GM06990 (cell line): ENCODE data around the gene PEX16.

Experiments
- DNase-seq: peaks from one replicate; pipeline ENCODE4 v3.0.0-alpha.2; 2011; ENCODE audit not compliant: insufficient read length; ENCODE audit errors: extremely low read depth
- H3K27me3 ChIP-seq: replicated peaks from 2 replicates; pipeline ENCODE4 v1.6.0; 2011; ENCODE audit warnings: low read length; ENCODE audit not compliant: control insufficient read depth, insufficient read depth
- H3K36me3 ChIP-seq: 2 replicates; pipeline ENCODE4 v1.5.1; 2011; ENCODE audit warnings: low read length; ENCODE audit not compliant: control insufficient read depth, insufficient read depth
- H3K4me3 ChIP-seq: replicated peaks from 2 replicates; pipeline ENCODE4 v1.5.1; 2011; ENCODE audit warnings: low read depth, mild to moderate bottlenecking, control low read depth, low read length
- TF ChIP-seq, protein P1 (sequence below): IDR thresholded peaks from 2 replicates; pipeline ENCODE4 v1.5.1; 2011; ENCODE audit warnings: low read length, control low read depth, mild to moderate bottlenecking, inconsistent platforms; ENCODE audit not compliant: insufficient read depth, poor library complexity, severe bottlenecking

Gene PEX16

DNA sequence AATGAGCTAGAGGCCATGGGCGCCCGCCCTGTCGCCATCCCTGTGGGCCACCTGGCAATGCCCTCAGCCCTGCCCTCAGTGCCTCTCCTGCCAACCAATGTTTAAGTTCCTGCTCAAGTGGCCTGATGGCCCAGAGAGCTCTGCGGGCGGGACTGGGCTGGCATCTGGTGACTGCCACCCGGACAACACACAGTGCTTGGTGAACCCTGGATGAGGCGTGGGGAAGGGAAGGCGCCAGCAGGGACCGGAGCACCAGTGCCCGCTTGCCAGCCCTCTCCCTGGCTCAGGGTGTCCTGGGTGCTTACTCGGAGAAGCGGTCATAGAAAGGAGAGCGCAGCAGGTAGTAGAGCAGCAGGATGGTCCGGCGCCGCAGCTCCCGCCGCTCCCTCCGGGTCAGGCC lies 4.2 kb downstream of the PEX16 start:
- TF ChIP-seq, protein P1, sequence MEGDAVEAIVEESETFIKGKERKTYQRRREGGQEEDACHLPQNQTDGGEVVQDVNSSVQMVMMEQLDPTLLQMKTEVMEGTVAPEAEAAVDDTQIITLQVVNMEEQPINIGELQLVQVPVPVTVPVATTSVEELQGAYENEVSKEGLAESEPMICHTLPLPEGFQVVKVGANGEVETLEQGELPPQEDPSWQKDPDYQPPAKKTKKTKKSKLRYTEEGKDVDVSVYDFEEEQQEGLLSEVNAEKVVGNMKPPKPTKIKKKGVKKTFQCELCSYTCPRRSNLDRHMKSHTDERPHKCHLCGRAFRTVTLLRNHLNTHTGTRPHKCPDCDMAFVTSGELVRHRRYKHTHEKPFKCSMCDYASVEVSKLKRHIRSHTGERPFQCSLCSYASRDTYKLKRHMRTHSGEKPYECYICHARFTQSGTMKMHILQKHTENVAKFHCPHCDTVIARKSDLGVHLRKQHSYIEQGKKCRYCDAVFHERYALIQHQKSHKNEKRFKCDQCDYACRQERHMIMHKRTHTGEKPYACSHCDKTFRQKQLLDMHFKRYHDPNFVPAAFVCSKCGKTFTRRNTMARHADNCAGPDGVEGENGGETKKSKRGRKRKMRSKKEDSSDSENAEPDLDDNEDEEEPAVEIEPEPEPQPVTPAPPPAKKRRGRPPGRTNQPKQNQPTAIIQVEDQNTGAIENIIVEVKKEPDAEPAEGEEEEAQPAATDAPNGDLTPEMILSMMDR: no peak
- Histone ChIP-seq H3K4me3 (no peak overlapping the region), H3K27me3 (no peaks in the 10 kb centered on the region), H3K36me3 (peaks cover 44% of the 10 kb centered on the region)
- no peak for DNase-seq

DNA sequence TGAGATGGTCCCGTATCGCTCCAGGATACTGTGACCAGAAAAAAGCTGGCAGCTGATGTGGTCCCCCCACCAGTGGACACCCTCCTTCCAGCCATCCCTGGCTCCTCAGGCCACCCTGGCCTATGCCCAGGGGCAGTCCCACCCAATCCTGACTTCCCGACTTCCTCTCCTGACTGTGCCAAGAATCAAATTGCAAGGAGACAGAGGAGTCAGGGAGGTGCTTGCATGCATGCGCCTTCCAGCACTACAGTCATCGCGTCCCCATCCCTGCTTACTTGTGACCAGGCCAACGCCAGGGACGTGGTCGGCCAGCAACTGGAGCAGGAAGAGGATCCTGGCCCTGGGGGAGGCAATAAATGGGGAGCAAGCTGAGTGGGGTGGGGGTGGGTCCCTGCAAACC lies 7.1 kb downstream of the PEX16 start:
- H3K36me3 ChIP-seq: peaks cover 44% of the 10 kb centered on the region

DNA sequence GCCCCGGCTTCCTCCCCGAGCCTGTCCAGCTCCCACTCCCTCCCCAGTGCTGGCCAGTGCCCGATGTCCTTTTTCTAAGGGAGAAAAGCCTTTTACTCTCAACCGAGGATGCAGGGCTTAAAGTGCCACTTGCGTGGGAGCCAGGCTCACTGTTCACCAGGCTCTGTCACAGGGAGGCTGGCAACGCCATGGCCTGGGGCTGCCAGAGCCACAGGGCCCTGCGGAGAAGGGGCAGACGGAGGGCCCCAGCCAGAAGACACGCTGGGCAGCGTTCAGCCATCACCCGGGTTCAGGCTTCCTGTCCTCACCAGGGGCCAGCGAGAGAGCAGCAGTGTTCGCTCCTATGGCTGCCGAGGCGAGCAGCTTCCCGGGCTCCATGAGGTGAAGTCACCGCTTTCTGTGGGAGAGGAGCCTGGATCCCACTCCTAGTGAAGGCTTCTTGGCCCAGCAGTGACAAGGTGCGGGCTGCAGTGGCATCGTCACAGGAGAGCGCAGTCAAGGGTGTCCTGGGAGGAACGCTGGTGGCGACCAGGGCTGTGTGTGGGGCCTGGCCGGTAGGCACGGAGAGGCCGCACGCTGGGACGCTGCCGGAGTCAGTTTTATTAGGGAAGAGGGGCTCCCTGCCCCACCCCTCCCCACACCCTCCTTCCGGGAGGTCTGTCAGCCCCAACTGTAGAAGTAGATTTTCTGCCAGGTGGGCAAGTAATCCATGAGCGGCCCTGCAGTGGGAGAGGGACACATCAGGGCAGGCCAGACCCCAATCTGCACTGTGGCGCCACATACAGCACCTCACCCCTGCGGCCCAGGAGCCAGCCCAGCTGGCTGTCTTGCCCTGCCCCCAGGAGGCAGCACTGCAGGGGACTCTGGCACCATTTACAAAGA lies 7.8 kb downstream of the PEX16 start:
- Histone ChIP-seq H3K4me3 (no peak overlapping the region), H3K36me3 (peaks cover 38% of the 10 kb centered on the region), H3K27me3 (no peaks in the 10 kb centered on the region)
- DNase-seq: no peak
- TF ChIP-seq, protein P1: no peak

More for the DNA sequence above, 7.1 kb downstream of the PEX16 start:
- TF ChIP-seq, protein P1: no peak
- Histone ChIP-seq H3K27me3 (no peaks in the 10 kb centered on the region), H3K4me3 (no peak overlapping the region)
- DNase-seq: no peak

DNA sequence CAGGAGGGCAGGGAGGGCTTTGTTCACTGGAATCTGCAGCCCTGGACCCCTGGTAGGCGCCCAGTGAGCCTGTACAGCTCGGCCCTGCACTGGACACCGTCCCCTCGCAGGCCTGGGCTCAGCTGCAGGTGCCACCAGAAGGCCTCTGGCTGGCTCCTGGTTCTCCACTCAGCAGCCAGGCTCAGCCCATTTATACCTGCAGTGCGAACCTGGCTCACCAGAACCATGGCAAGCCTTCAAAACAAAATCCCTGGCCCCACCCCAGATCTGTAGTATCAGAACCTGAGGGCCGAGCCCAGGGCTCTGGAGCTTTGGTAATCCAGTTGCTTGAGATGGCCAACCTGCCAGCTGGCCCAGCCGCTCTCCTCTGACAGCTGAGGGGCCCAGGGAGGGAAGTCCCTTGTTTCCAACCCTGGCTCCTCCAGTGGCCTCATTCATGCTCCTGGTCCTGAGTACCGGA lies 9.7 kb downstream of the PEX16 start:
- TF ChIP-seq, protein P1: no peak
- H3K27me3 ChIP-seq: no peaks in the 10 kb centered on the region
- peaks cover 22% of the 10 kb centered on the region for H3K36me3 ChIP-seq
- DNase-seq: no peak
- no peak overlapping the region for H3K4me3 ChIP-seq

DNA sequence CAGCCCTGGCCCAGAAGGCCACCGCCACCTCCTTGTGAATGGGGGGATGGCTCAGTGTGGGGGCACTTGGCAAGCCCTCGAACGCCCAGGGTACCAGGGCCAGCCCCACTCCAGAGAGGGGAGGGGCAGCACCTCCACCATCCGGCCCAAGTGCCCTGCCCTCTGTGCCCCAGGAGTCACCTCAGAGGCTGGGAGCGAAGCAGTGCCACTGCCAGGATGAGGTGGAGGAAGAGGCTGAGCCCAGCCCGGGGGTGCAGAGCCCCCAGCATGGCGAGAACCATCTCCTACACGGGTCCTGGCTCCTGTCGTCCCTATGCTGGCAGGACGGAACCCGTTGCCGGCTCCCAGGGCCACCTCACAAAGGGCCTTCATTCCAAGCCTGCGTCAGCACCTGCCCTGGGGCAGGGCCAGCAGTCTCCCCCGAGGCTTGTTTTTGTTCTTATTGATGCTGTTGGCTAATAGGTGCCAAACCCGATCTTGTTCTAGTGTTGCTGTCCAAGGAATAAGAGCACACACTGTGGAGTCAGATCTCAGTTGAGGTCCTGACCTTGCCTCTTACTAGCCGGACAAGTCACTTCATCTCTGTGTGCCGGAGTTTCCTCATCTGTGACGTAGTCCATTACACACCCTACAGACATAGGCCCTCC lies 10.6 kb downstream of the PEX16 start, which contains the start of gene FREY1:
TSS of gene FREY1 (minus strand) at position 307 of the 647 bp plus-strand sequence. CDS start at position 281, 26 bp downstream.
- TF ChIP-seq, protein P1: no peak
- no peak for DNase-seq
- H3K4me3 ChIP-seq: no peak within 1 kb of the TSS
- no peaks in the 10 kb centered on the region for H3K27me3 ChIP-seq
- H3K36me3 ChIP-seq: peaks cover 22% of the 10 kb centered on the region
